Cardiac muscle cell (in vitro differentiated cells and primary cell): ENCODE data around the gene PIGZ. TPM values are rescaled to one million over a fixed set of nuclear protein-coding genes. Genes with fewer than 3 reads are reported as not detected.

ENCODE experiments used
- DNase-seq, 2 donors: peaks; one replicate each; pipeline versions ENCODE4 v3.0.0 to v3.0.0-alpha.2; 2010 to 2017; ENCODE audit warnings: low read depth in 1 of 2, low spot score in 1 of 2
- H3K27ac ChIP-seq: fragments of 200-600 bp; sonication (generic); 2 replicates; pipeline ENCODE4 v1.5.1; 2016
- H3K27me3 ChIP-seq: fragments of 200-600 bp; sonication (generic); 2 replicates; pipeline ENCODE4 v1.6.0; 2016; ENCODE audit warnings: control low read depth
- H3K36me3 ChIP-seq: fragments of 200-600 bp; sonication (generic); 2 replicates; pipeline ENCODE4 v1.5.1; 2016; ENCODE audit warnings: control low read depth
- H3K4me1 ChIP-seq: fragments of 200-600 bp; sonication (generic); 2 replicates; pipeline ENCODE4 v1.8.1; 2017; ENCODE audit warnings: low read depth, mild to moderate bottlenecking, mixed run types
- H3K4me3 ChIP-seq: fragments of 200-600 bp; sonication (generic); 2 replicates; pipeline ENCODE4 v1.5.1; 2016; ENCODE audit warnings: mild to moderate bottlenecking
- H3K9me3 ChIP-seq: fragments of 200-600 bp; sonication (generic); 2 replicates; pipeline ENCODE4 v1.5.1; 2017; ENCODE audit warnings: low read depth, mild to moderate bottlenecking, control low read depth
- polyA plus RNA-seq: library from polyadenylated mRNA; unstranded; fragments of >200 nt; fragmentation: Nextera tagmentation; extraction: Ambion mirVana; gene quantifications from 2 replicates; pipeline ENCODE4 v1.2.1, GENCODE V29; 2016
- total RNA-seq: library from RNA; depleted of rRNA; stranded (reverse); fragments of >200 nt; gene quantifications from 2 replicates; pipeline ENCODE4 v1.2.3, GENCODE V29; 2016
- TF ChIP-seq, protein P1 (sequence below): IDR thresholded peaks from 2 replicates; pipeline ENCODE4 v1.5.1; 2012; ENCODE audit warnings: low read depth, mild to moderate bottlenecking, low read length

Gene PIGZ
- total and polyA plus RNA-seq, 2 experiments from 2014 or later = 4.1 to 8.1 TPM

DNA sequence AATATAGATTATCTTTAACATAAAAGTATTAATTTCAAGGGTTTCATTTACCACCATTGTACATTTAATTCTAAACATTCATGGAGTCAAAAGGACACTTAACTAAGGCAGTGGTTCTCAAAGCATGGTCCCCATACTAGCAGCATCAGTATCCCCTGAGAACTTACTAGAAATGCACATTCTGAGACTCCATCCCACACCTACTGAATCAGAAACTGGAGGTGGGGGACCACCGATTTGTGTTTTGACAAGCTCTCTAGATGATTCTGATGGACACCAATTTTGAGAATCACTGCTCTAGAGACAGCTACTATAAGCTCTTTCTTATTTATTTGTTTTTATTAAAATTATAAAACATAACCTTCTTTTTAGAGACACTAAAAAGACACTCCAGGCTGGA, 66.9 kb downstream of the PIGZ start:
- TF ChIP-seq, protein P1, sequence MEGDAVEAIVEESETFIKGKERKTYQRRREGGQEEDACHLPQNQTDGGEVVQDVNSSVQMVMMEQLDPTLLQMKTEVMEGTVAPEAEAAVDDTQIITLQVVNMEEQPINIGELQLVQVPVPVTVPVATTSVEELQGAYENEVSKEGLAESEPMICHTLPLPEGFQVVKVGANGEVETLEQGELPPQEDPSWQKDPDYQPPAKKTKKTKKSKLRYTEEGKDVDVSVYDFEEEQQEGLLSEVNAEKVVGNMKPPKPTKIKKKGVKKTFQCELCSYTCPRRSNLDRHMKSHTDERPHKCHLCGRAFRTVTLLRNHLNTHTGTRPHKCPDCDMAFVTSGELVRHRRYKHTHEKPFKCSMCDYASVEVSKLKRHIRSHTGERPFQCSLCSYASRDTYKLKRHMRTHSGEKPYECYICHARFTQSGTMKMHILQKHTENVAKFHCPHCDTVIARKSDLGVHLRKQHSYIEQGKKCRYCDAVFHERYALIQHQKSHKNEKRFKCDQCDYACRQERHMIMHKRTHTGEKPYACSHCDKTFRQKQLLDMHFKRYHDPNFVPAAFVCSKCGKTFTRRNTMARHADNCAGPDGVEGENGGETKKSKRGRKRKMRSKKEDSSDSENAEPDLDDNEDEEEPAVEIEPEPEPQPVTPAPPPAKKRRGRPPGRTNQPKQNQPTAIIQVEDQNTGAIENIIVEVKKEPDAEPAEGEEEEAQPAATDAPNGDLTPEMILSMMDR = no peak
- H3K4me1 ChIP-seq = no peaks in the 10 kb centered on the region
- DNase-seq = no peak
- no peak overlapping the region for H3K4me3 ChIP-seq
- no peaks in the 10 kb centered on the region for H3K27me3 ChIP-seq
- peaks cover 55% of the 10 kb centered on the region for H3K36me3 ChIP-seq
- no peaks in the 10 kb centered on the region for H3K9me3 ChIP-seq
- no peak overlapping the region for H3K27ac ChIP-seq

Other genes starting within 250 kb of the PIGZ start
- 19.1 and 48.6 TPM in 2 replicates for gene PAK2, start 229.0 kb downstream of the PIGZ start, total RNA-seq
- gene PAK2, start 229.0 kb downstream of the PIGZ start, polyA plus RNA-seq = 18.5 and 35.4 TPM in 2 replicates
- 30.5 and 34.1 TPM in 2 replicates for gene SENP5, start 100.9 kb downstream of the PIGZ start, total RNA-seq
- gene SENP5, start 100.9 kb downstream of the PIGZ start, polyA plus RNA-seq = 8.1 and 11.1 TPM in 2 replicates
- 51.8 and 52.9 TPM in 2 replicates for gene NCBP2, start 26.3 kb downstream of the PIGZ start, total RNA-seq
- 98.9 and 106 TPM in 2 replicates for gene NCBP2, start 26.3 kb downstream of the PIGZ start, polyA plus RNA-seq
- 9.0 and 17.8 TPM in 2 replicates for gene MELTF, start 61.0 kb upstream of the PIGZ start, total RNA-seq
- 12.0 and 16.0 TPM in 2 replicates for gene MELTF, start 61.0 kb upstream of the PIGZ start, polyA plus RNA-seq